WI38 (cell line): ENCODE data around the gene GPR162.
A peak's percentile ranks its signal among the peaks of the same experiment; 100 is the strongest.

Experiments
- H3K4me3 ChIP-seq: 2 replicates; pipeline ENCODE4 v1.5.1; 2011; ENCODE audit warnings: low read depth, mild to moderate bottlenecking, control low read depth, low read length
- TF ChIP-seq, protein P1 (sequence below): IDR thresholded peaks from 2 replicates; pipeline ENCODE4 v1.5.1; 2012; ENCODE audit warnings: low read depth, mild to moderate bottlenecking, control low read depth, low read length

The GPR162 gene

GRCh38 chr12:6851921-6852650 is 30.5 kb downstream of the GPR162 start, which contains the start of gene USP5:
TSS of gene USP5 (plus strand) at chr12:6852150. CDS start at chr12:6852180, 30 bp downstream.
- TF ChIP-seq, protein P1, sequence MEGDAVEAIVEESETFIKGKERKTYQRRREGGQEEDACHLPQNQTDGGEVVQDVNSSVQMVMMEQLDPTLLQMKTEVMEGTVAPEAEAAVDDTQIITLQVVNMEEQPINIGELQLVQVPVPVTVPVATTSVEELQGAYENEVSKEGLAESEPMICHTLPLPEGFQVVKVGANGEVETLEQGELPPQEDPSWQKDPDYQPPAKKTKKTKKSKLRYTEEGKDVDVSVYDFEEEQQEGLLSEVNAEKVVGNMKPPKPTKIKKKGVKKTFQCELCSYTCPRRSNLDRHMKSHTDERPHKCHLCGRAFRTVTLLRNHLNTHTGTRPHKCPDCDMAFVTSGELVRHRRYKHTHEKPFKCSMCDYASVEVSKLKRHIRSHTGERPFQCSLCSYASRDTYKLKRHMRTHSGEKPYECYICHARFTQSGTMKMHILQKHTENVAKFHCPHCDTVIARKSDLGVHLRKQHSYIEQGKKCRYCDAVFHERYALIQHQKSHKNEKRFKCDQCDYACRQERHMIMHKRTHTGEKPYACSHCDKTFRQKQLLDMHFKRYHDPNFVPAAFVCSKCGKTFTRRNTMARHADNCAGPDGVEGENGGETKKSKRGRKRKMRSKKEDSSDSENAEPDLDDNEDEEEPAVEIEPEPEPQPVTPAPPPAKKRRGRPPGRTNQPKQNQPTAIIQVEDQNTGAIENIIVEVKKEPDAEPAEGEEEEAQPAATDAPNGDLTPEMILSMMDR: no peak
- H3K4me3 ChIP-seq: peak within 1 kb of the TSS; percentile 65

DNA sequence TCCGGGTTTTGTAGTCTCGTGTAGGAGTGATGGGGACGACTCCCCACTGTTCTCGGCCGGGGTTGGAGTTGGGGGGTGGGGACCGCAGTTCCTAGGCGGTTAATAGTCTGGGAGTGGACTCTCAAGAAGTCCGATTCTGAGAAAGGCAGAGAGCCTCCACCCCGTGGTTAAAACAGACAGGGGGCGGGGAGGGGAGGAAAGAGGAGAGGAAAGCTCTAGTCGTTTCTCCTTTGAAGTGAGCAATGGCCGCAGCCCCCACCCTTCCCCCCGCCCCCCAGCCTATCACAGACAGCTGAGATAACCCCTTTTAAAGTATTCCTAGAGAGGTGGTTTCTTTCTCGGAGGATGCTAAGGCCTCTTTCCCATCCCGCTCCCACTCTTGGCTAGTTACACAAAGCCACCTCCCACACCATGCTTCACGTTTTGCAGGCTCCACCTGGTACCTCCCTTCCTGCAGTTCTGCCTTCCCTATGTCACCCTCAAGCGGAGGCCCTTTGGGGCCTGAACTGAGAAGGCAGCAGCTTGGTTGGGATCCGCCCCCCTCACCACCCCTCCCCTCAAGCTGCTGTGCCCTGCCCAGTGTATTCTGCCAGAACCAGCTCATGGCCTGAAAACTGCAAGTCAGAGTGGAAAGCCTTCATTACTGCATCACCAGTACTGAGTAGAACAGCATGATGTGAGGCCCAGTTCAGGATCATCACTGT is 31.2 kb downstream of the GPR162 start:
- TF ChIP-seq, protein P1: no peak
- peak overlapping the region; percentile 65 for H3K4me3 ChIP-seq

GRCh38 chr12:6853626-6854025 is 32.0 kb downstream of the GPR162 start:
- TF ChIP-seq, protein P1: no peak
- H3K4me3 ChIP-seq: peak overlapping the region; percentile 65

- H3K4me3 ChIP-seq: no peak overlapping the region
- TF ChIP-seq, protein P1: no peak
Measured at GRCh38 chr12:6854036-6854435, 32.4 kb downstream of the GPR162 start.

DNA sequence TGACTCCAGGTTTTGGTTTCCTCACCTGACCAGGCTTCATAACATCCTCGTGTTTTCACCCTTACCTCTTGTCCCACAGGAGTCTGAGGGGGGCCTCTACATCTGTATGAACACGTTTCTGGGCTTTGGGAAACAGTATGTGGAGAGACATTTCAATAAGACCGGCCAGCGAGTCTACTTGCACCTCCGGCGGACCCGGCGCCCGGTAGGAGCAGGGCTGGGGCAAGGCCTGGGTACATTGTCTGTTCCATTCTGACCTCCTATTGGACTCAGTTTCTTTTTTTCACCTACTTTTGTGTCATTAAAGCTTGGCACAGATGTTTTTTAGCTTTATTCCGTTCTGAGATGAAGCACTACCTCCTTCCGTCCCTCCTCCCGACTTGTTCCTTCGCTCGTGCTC is 33.7 kb downstream of the GPR162 start:
- H3K4me3 ChIP-seq: no peak overlapping the region

DNA sequence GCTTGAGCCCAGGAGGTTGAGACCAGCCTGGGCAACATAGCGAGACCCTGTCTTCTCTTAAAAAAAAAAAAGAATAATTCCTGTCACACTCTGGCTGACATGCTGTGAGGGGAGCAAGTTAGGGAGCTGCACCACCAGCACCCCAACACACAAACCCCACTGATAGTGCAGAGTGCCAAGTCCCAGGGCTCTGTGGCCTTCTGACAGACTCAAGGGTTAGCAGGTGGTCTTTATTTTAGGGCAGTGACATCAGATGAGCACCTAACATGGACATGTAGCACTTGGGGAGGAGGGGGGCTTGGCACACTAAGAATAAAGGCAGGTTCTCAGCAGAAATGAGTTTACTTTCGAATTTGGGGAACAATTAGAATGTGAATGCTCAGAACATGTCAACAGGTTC is 37.2 kb downstream of the GPR162 start:
- TF ChIP-seq, protein P1: no peak
- H3K4me3 ChIP-seq: no peak overlapping the region

More for the DNA sequence above, 33.7 kb downstream of the GPR162 start:
- TF ChIP-seq, protein P1: no peak

DNA sequence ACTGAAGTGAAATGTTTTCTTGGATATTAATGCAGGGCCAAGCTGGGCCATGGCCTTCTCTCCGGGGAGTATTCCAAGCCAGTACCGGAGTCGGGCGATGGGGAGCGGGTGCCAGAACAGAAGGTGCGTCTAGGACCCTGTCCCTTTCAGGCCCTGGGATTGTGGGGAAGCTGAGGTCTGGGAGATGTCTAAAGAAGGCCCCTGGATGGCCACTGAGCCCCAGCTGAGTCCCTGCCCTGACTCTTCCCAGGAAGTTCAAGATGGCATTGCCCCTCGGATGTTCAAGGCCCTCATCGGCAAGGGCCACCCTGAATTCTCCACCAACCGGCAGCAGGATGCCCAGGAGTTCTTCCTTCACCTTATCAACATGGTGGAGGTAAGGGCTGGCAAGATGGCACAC is 38.5 kb downstream of the GPR162 start:
- TF ChIP-seq, protein P1: no peak
- no peak overlapping the region for H3K4me3 ChIP-seq
